Activated naive CD8-positive, alpha-beta T cell treated with anti-CD3 and anti-CD28 coated beads for 36 hours (primary cell): Measurements from ENCODE around the gene DKK1. TPM values are rescaled to one million over a fixed set of nuclear protein-coding genes. Genes with fewer than 3 reads are reported as not detected.

Experiments
- DNase-seq: peaks from one replicate; pipeline ENCODE4 v3.0.0; 2021
- H3K27ac Mint-ChIP-seq: one replicate; pipeline ENCODE4 v1.8.0; 2022; ENCODE audit warnings: mild to moderate bottlenecking, moderate library complexity, mixed read lengths
- H3K27me3 Mint-ChIP-seq: one replicate; pipeline ENCODE4 v1.8.0; 2022; ENCODE audit warnings: mild to moderate bottlenecking, mixed read lengths
- H3K36me3 Mint-ChIP-seq: one replicate; pipeline ENCODE4 v1.8.0; 2021; ENCODE audit warnings: mild to moderate bottlenecking, mixed read lengths
- H3K4me1 Mint-ChIP-seq: one replicate; pipeline ENCODE4 v1.8.0; 2021; ENCODE audit warnings: mixed read lengths
- H3K4me3 Mint-ChIP-seq: one replicate; pipeline ENCODE4 v1.8.0; 2022; ENCODE audit warnings: mild to moderate bottlenecking, moderate library complexity, mixed read lengths
- H3K9me3 Mint-ChIP-seq: one replicate; pipeline ENCODE4 v1.8.0; 2022; ENCODE audit warnings: mixed read lengths
- total RNA-seq, 2 experiments: library from RNA; stranded (reverse); gene quantifications; one replicate each; pipeline ENCODE4 v1.2.3, GENCODE V29; 2021

The DKK1 gene
- total RNA-seq, 2 experiments from 2014 or later: not detected

DNA sequence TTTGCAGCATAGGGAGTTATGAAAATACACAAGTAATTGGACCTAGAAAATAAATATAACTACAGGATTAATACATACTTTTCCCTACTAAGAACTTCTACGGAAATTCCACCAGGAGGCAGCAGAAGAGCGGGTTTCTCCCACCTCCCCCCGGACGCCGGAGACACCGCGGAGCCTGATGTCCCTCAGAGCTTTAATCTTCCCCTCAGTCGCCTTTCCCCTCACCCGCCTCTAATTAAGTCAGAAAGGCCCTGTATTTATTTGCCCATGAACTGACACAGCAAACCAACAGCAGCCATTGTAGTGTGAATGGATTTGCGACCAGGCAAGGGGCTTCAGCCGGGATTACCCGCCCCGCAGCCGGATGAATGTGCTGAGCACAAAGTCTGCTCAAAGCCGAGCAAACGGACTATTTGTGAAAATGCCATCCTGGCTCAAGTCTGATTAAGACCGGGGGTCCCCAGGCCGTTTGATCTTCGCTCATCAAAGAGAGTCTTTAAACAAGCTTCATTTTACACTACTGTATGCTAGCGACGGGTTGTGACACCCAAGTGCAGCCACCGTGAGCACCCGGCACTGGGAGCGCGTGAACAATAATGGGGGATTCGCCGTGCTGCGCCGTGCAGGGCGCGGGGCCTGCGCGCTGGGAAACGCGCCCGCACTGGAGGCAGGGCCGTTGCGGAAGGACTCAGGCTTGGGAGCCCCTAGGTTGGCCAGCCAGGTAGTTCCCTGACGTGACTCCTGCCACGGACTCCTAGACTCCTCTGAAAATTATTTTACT is 5.6 kb upstream of the DKK1 start:
- Mint-ChIP-seq H3K27ac (no peak overlapping the region), H3K36me3 (no peaks in the 10 kb centered on the region), H3K27me3 (peaks cover 48% of the 10 kb centered on the region), H3K4me3 (peak overlapping the region; percentile 35), H3K9me3 (no peaks in the 10 kb centered on the region), H3K4me1 (peaks cover 1% of the 10 kb centered on the region)
- peak; percentile 23 for DNase-seq

DNA sequence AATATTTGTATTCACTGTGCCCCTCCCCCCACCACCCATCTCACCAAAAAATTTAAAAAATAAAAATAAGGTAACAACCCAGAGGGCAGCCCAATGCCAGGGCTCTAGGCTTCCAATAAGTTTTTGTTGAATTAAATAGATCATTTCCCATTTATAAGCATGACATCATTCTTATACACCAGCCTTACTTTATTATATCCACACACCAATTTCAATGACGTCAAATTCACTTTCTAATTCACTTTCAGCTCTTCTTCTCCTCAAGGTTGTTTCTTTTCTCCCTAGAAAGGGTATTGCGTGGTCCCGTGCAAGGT is 1.2 kb upstream of the DKK1 start:
- no peak overlapping the region for H3K4me3 Mint-ChIP-seq
- H3K27me3 Mint-ChIP-seq: peaks cover 74% of the 10 kb centered on the region
- H3K4me1 Mint-ChIP-seq: peaks cover 6% of the 10 kb centered on the region
- no peak for DNase-seq
- H3K9me3 Mint-ChIP-seq: no peaks in the 10 kb centered on the region
- H3K36me3 Mint-ChIP-seq: no peaks in the 10 kb centered on the region
- H3K27ac Mint-ChIP-seq: no peak overlapping the region

DNA sequence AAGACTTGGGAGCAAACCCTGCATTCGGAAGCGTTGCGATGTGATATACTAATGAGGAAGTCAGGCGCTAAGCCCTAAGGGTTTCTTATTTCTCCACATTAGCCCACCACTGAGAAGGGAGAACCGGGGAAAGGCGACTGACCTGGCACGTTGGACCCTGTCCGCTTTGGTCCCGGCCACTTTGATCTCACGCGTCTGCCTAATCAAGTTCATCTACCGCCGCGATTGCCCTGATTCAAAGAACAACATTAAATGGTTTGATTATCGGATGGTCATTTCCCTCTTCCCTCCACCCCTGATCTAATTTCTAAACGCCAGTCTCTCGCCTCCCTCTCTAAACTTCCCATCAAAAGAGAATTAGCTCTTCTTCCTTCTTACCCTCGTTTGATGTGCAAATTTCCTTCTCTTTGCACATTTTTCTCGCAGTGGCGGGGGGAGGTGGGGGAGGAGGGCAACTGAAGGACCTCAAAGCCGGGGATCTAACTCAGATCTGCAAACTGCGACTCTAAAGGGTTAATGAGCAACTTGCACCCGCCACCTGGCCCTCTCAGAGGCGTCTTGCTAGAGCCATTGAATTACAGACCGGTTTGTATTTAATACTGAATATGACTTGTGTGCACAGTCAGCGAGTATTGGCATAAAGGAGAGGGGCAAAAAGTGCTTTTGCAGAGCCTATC is 687 bp upstream of the DKK1 start:
- no peak for DNase-seq
- Mint-ChIP-seq H3K27me3 (peaks cover 70% of the 10 kb centered on the region), H3K36me3 (no peaks in the 10 kb centered on the region), H3K27ac (no peak overlapping the region), H3K4me1 (peaks cover 6% of the 10 kb centered on the region), H3K4me3 (no peak overlapping the region), H3K9me3 (no peaks in the 10 kb centered on the region)

DNA sequence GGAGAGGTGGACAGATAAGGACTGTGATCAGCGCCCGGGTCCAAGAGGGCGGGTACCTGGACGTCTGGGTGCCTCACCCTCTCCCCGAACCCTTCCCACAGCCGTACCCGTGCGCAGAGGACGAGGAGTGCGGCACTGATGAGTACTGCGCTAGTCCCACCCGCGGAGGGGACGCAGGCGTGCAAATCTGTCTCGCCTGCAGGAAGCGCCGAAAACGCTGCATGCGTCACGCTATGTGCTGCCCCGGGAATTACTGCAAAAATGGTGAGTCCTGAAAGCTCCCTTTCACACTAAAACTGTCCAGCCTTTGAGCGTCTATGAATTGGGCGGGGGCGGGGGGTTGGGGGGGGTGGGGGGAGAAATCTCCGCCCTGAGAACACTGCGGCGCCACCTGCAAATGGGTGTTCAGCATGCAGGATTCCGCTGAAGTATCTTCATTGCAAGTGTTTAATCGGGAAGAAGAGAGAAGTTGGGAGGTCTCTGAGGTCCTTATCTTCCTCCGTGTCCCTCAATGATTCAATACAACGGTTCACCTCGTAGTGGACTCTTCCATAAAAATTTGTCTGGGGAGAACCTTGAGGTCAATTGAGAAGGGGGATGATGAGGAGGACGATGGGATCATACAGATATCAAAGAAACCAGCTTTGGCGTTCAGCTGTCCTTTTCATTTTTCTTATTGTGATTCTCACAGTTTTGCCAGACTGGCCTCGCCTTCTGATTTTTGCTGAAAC is 906 bp downstream of the DKK1 start:
- H3K4me1 Mint-ChIP-seq: peaks cover 5% of the 10 kb centered on the region
- H3K27me3 Mint-ChIP-seq: peaks cover 57% of the 10 kb centered on the region
- H3K4me3 Mint-ChIP-seq: no peak overlapping the region
- H3K27ac Mint-ChIP-seq: no peak overlapping the region
- H3K36me3 Mint-ChIP-seq: no peaks in the 10 kb centered on the region
- no peak for DNase-seq
- no peaks in the 10 kb centered on the region for H3K9me3 Mint-ChIP-seq

DNA sequence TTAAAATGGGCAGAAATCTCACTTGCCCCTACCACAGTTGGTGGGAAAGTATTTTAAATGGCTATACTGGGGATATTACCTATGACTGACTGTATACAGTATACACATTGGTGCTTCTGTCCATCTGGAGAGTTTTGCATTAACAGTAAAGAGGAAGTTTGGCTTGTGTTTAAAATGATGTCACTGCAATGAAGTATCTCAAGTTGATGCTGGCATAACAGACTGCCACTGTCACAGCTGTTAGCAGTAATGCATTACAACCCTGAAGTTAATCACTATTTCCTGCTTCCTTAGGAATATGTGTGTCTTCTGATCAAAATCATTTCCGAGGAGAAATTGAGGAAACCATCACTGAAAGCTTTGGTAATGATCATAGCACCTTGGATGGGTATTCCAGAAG is 1.9 kb downstream of the DKK1 start:
- no peaks in the 10 kb centered on the region for H3K9me3 Mint-ChIP-seq
- peaks cover 50% of the 10 kb centered on the region for H3K27me3 Mint-ChIP-seq
- H3K27ac Mint-ChIP-seq: no peak overlapping the region
- no peaks in the 10 kb centered on the region for H3K36me3 Mint-ChIP-seq
- H3K4me1 Mint-ChIP-seq: peaks cover 5% of the 10 kb centered on the region
- H3K4me3 Mint-ChIP-seq: no peak overlapping the region
- DNase-seq: no peak

DNA sequence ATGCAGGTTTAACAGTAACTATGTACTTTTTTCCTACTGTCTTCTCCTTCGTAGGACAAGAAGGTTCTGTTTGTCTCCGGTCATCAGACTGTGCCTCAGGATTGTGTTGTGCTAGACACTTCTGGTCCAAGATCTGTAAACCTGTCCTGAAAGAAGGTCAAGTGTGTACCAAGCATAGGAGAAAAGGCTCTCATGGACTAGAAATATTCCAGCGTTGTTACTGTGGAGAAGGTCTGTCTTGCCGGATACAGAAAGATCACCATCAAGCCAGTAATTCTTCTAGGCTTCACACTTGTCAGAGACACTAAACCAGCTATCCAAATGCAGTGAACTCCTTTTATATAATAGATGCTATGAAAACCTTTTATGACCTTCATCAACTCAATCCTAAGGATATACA is 2.4 kb downstream of the DKK1 start:
- peaks cover 45% of the 10 kb centered on the region for H3K27me3 Mint-ChIP-seq
- no peak for DNase-seq
- H3K27ac Mint-ChIP-seq: no peak overlapping the region
- H3K4me1 Mint-ChIP-seq: peaks cover 5% of the 10 kb centered on the region
- no peaks in the 10 kb centered on the region for H3K9me3 Mint-ChIP-seq
- H3K36me3 Mint-ChIP-seq: no peaks in the 10 kb centered on the region
- H3K4me3 Mint-ChIP-seq: no peak overlapping the region

DNA sequence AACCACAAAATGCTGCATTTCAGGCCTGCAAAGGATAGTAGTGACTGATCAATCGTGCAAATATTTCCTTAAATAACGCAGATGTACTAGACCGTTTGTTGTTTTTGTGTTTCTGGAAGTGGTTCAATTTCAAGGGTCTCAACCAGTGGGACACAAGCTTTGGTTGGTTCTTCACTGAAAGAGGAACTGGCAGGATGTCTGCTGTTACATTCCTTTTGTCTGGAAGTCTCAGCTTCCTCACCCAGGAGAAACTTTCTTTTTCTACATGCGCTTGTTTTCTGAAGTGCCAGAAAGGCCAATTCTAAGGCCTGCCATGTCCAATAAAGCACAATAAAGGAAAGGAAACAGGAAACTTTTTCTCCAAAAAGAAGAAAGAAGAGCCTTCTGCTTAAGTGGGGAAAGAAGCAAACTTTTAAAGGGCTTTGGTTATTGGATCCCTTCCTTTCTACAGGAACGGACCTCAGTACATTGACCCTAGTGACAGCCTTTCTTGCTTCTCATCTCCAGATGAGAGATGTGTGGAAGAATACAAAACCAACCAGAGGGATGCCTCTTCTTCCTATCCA is 4.1 kb downstream of the DKK1 start:
- Mint-ChIP-seq H3K4me3 (no peak overlapping the region), H3K4me1 (peaks cover 5% of the 10 kb centered on the region), H3K9me3 (no peaks in the 10 kb centered on the region), H3K27ac (no peak overlapping the region), H3K36me3 (no peaks in the 10 kb centered on the region), H3K27me3 (peaks cover 31% of the 10 kb centered on the region)
- DNase-seq: no peak

DNA sequence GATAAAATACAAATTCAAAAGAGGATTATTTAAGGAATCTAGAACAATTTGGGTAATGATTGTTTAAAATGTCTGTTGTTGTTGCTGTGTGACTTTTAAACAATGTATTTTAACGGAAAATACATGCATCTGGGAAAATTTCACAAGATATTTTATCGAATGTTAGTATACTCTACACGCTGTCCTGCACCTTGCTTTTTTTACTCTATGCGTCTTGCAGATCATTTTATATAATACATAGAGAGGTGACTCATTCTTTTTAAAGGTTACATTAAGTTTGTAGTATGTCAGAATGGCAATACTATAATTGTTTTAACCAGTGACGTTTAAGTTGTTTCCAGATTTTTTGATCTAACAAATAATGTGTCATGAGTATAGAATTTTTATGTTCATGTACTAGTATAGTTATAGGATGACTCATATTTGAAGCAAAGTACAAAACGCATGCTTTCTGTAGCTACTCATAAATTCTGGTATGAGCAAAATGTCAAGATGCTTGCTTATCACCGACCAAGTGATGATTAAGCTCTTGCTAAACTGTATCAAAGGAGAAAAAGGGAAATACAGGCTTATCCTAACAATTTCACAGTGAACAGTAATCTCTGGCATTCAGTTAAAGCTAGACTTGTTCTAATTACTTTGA is 4.9 kb downstream of the DKK1 start:
- Mint-ChIP-seq H3K4me3 (no peak overlapping the region), H3K27ac (no peak overlapping the region), H3K4me1 (peaks cover 5% of the 10 kb centered on the region), H3K27me3 (peaks cover 25% of the 10 kb centered on the region), H3K9me3 (no peaks in the 10 kb centered on the region), H3K36me3 (no peaks in the 10 kb centered on the region)
- no peak for DNase-seq

DNA sequence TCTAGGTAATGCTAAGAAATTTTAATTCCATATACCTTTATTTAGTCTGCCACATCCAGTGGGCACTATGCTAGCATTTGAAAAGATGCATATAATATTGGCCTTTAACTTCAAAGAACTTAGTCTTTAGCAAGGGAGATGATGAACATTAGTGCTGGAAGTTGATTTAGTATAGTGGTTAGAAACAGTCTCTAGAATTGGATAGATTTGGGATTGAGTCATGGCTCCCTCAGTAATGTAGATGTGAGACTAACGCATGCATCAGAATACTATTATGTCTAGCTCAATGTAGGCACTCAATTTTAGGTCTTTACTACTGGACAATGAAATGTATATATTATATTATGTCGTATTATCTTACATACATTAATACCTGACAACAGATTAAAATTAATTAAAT is 5.8 kb downstream of the DKK1 start:
- no peaks in the 10 kb centered on the region for H3K9me3 Mint-ChIP-seq
- no peaks in the 10 kb centered on the region for H3K36me3 Mint-ChIP-seq
- no peak overlapping the region for H3K4me3 Mint-ChIP-seq
- H3K4me1 Mint-ChIP-seq: no peaks in the 10 kb centered on the region
- DNase-seq: no peak
- H3K27me3 Mint-ChIP-seq: peaks cover 15% of the 10 kb centered on the region
- H3K27ac Mint-ChIP-seq: no peak overlapping the region

DNA sequence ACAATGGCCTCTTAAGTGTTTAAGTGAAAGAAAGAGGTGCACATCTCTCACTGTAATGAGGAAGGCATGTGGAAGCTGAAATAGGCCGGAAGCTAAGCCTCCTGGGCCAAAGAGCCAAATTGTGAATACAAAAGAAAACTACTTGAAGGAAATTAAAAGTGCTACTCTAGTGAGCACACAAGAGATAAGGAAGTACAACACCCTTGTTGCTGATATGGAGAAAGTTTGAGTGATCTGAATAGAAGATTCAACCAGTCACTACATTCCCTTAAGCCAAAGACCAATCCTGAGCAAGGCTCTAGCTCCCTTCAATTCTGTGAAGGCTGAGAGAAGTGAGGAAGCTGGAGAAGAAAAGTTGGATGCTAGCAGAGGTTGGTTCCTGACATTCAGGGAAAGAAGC is 8.2 kb downstream of the DKK1 start:
- H3K36me3 Mint-ChIP-seq: no peaks in the 10 kb centered on the region
- H3K4me1 Mint-ChIP-seq: no peaks in the 10 kb centered on the region
- no peak for DNase-seq
- no peaks in the 10 kb centered on the region for H3K9me3 Mint-ChIP-seq
- peaks cover 3% of the 10 kb centered on the region for H3K27me3 Mint-ChIP-seq
- no peak overlapping the region for H3K27ac Mint-ChIP-seq
- no peak overlapping the region for H3K4me3 Mint-ChIP-seq

DNA sequence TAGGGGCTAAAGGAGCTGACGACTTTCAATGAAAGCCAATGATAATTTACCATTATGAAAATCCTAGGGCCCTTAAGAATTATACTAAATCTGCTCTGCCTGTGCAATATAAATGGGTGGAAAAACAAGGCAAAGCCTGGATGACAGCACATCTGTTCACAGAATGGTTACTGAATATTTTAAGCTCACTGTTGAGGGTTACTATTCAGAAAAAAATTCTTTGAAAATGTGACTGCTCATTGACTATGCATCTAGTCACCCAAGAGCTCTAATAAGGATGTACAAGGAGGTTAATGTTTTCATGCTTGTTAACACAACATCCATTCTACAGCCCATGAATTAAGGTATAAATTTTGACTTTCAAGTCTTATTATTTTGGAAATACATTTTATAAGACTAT is 8.9 kb downstream of the DKK1 start:
- DNase-seq: no peak
- Mint-ChIP-seq H3K9me3 (no peaks in the 10 kb centered on the region), H3K36me3 (no peaks in the 10 kb centered on the region), H3K27ac (no peak overlapping the region), H3K27me3 (peaks cover 3% of the 10 kb centered on the region), H3K4me1 (no peaks in the 10 kb centered on the region), H3K4me3 (no peak overlapping the region)

DNA sequence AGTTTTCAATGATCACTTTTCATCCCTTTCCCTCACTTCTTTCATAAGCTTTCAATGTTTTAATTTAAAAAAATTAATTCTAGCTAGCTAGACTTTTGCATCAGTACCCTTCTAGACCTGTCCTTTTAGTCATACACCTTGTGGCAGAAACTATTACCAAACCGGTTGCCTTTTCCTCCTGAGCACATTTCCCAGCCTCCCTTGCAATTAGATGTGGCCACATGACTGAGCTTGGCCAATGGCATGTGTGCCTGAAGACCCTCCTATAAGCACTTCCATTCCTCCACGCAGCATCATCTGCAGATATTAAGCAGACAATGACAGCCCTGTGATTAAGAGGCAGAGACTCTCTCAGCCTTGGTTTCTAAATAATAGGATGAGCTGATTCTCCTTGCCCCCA is 12.3 kb downstream of the DKK1 start:
- Mint-ChIP-seq H3K36me3 (no peaks in the 10 kb centered on the region), H3K4me1 (no peaks in the 10 kb centered on the region), H3K27ac (no peak overlapping the region), H3K27me3 (no peaks in the 10 kb centered on the region), H3K4me3 (no peak overlapping the region), H3K9me3 (no peaks in the 10 kb centered on the region)
- DNase-seq: no peak

DNA sequence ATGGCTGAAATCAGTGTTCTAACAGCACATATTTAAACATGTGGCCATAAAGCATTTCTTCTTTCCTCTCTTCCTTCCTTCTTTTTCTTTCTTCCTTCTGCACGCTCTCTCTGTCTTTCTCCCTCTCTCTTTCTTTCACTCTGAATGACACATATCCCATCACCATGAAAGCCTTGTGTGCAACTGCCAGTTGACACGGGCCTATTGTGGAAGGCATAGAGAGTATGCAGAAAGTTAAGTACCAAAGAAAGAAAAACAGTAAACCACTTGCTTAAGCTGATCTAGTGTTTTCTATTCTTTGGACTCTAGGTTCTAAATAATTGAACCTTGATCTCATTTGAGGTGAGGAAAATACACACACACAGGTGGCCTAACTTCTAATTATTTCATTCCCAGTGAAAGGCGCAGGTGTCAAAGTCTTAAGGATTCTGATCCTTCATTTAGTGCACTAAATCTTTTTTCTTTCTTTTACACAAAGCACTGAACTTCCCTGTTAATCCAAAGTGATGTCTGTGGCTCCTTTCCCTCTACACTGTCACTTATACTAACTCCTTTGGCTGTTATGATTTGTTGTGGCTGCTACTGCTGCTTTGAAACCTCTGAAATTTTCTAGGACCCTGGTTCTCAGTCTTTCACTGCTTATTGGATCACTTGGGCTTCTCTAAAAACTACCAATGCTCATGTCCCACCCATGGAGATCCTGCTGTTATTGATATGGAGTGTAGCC is 17.7 kb downstream of the DKK1 start:
- no peaks in the 10 kb centered on the region for H3K36me3 Mint-ChIP-seq
- H3K27me3 Mint-ChIP-seq: no peaks in the 10 kb centered on the region
- H3K27ac Mint-ChIP-seq: no peak overlapping the region
- H3K4me3 Mint-ChIP-seq: no peak overlapping the region
- H3K4me1 Mint-ChIP-seq: no peaks in the 10 kb centered on the region
- no peaks in the 10 kb centered on the region for H3K9me3 Mint-ChIP-seq
- DNase-seq: no peak

DNA sequence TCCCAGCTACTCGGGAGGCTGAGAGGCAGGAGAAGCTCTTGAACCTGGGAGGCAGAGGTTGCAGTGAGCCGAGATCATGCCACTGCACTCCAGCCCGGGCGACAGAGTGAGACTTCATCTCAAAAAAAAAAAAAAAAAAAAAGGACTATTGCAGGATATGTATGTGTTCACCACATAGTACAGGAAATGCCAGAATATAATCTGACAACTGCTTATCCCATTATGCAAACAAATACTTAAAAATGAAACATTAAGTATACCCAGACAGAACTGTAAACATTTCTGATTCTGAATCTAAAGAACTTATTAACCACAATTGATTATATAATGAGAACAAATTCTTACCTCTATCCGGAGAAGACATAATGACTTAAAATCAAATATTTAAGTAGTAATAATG is 18.7 kb downstream of the DKK1 start:
- no peak overlapping the region for H3K27ac Mint-ChIP-seq
- no peaks in the 10 kb centered on the region for H3K36me3 Mint-ChIP-seq
- no peak for DNase-seq
- H3K9me3 Mint-ChIP-seq: no peaks in the 10 kb centered on the region
- H3K4me3 Mint-ChIP-seq: no peak overlapping the region
- no peaks in the 10 kb centered on the region for H3K4me1 Mint-ChIP-seq
- no peaks in the 10 kb centered on the region for H3K27me3 Mint-ChIP-seq
